IMR-90 (cell line): ENCODE results near the gene UBR4. TPM values are rescaled to one million over a fixed set of nuclear protein-coding genes. Genes with fewer than 3 reads are reported as not detected.

Experiments used
- ATAC-seq: fragments of 200-7000 bp; cut with Tn5 transposase; 2 replicates; pipeline ENCODE4 v1.9.1; 2020; ENCODE audit warnings: low read depth, mild to moderate bottlenecking, moderate library complexity
- BruUV-seq: library from RNA; stranded (reverse); fragments of 400-500 nt; replicated peaks from 2 replicates; lab custom pipeline; 2021; lab: Mats Ljungman, UMichigan
- CTCF ChIA-PET: fragments of 300-600 bp; formaldehyde crosslinking; extraction: SDS; loops from one replicate; lab custom pipeline; 2021; ENCODE audit warnings: antibody characterized with exemption; lab: Yijun Ruan, JAX
- POLR2A ChIA-PET: fragments of 300-600 bp; sonication (Branson Sonifier 250); formaldehyde crosslinking; loops from one replicate; lab custom pipeline; 2022; ENCODE audit warnings: antibody characterized with exemption; ENCODE audit not compliant: unreplicated experiment; lab: Charles Lee
- DNase-seq: peaks from one replicate; pipeline ENCODE4 v3.0.0; 2013
- H2AFZ ChIP-seq: replicated peaks from 2 replicates; pipeline ENCODE3; 2013; ENCODE audit warnings: low read length, mild to moderate bottlenecking; ENCODE audit not compliant: poor library complexity
- H2AK5ac ChIP-seq: 2 replicates; pipeline ENCODE4 v1.6.1; 2013; ENCODE audit warnings: low read depth, low read length, inconsistent platforms
- H2AK9ac ChIP-seq: replicated peaks from 2 replicates; pipeline ENCODE3; 2013; ENCODE audit warnings: mild to moderate bottlenecking, low read depth, low read length, moderate library complexity; ENCODE audit not compliant: poor library complexity
- H2BK120ac ChIP-seq: 2 replicates; pipeline ENCODE4 v1.6.1; 2013; ENCODE audit warnings: low read depth, low read length, inconsistent platforms
- H2BK15ac ChIP-seq: 3 replicates; pipeline ENCODE4 v1.6.1; 2013; ENCODE audit warnings: low read depth, low read length, inconsistent platforms
- H2BK20ac ChIP-seq: 2 replicates; pipeline ENCODE4 v1.6.1; 2013; ENCODE audit warnings: low read depth, mild to moderate bottlenecking, inconsistent platforms, low read length, moderate library complexity
- H2BK5ac ChIP-seq: 2 replicates; pipeline ENCODE4 v1.6.1; 2013; ENCODE audit warnings: mild to moderate bottlenecking, low read depth, low read length, inconsistent platforms; ENCODE audit not compliant: poor library complexity, severe bottlenecking
- H3K14ac ChIP-seq: replicated peaks from 2 replicates; pipeline ENCODE4 v1.6.1; 2013; ENCODE audit warnings: low read depth, low read length, inconsistent platforms
- H3K18ac ChIP-seq: 2 replicates; pipeline ENCODE4 v1.6.1; 2013; ENCODE audit warnings: low read depth, low read length, control low read depth
- H3K23ac ChIP-seq: 2 replicates; pipeline ENCODE4 v1.6.1; 2013; ENCODE audit warnings: low read depth, low read length, inconsistent platforms
- H3K27ac ChIP-seq: 2 replicates; pipeline ENCODE4 v1.5.1; 2013; ENCODE audit warnings: mild to moderate bottlenecking, control low read depth, low read length; ENCODE audit not compliant: insufficient read depth
- H3K27me3 ChIP-seq: 2 replicates; pipeline ENCODE4 v1.6.1; 2013; ENCODE audit warnings: low read length; ENCODE audit not compliant: control insufficient read depth, insufficient read depth
- H3K36me3 ChIP-seq: 2 replicates; pipeline ENCODE4 v1.6.1; 2013; ENCODE audit warnings: low read length, mixed read lengths; ENCODE audit not compliant: control insufficient read depth, insufficient read depth
- H3K4ac ChIP-seq: 2 replicates; pipeline ENCODE4 v1.6.1; 2013; ENCODE audit warnings: low read depth, low read length, inconsistent platforms
- H3K4me1 ChIP-seq: 2 replicates; pipeline ENCODE4 v1.6.1; 2013; ENCODE audit warnings: low read length, mixed read lengths; ENCODE audit not compliant: control insufficient read depth, insufficient read depth
- H3K4me2 ChIP-seq: 2 replicates; pipeline ENCODE4 v1.6.1; 2013; ENCODE audit warnings: low read depth, mild to moderate bottlenecking, control low read depth, low read length, moderate library complexity
- H3K4me3 ChIP-seq: 2 replicates; pipeline ENCODE4 v1.5.1; 2013; ENCODE audit warnings: low read depth, mild to moderate bottlenecking, control low read depth, low read length, moderate library complexity; ENCODE audit not compliant: insufficient read depth
- H3K56ac ChIP-seq: 2 replicates; pipeline ENCODE4 v1.6.1; 2013; ENCODE audit warnings: low read length, inconsistent platforms; ENCODE audit not compliant: insufficient read depth; ENCODE audit errors: extremely low read depth
- H3K79me1 ChIP-seq, 2 experiments: 2 replicates each; pipeline ENCODE4 v1.6.1; 2013; ENCODE audit warnings: low read length in 2 of 2, inconsistent platforms in 1 of 2, low read depth in 1 of 2
- H3K9ac ChIP-seq: 2 replicates; pipeline ENCODE4 v1.6.1; 2013; ENCODE audit warnings: low read depth, low read length, control low read depth
- H3K9me1 ChIP-seq: 2 replicates; pipeline ENCODE4 v1.6.1; 2013; ENCODE audit warnings: low read length, inconsistent platforms; ENCODE audit not compliant: insufficient read depth
- H3K9me3 ChIP-seq: 2 replicates; pipeline ENCODE4 v1.6.1; 2013; ENCODE audit warnings: low read length; ENCODE audit not compliant: control insufficient read depth, insufficient read depth
- H4K20me1 ChIP-seq: 2 replicates; pipeline ENCODE4 v1.6.1; 2013; ENCODE audit warnings: low read length, inconsistent platforms; ENCODE audit not compliant: insufficient read depth
- H4K5ac ChIP-seq: 2 replicates; pipeline ENCODE4 v1.6.1; 2013; ENCODE audit warnings: mild to moderate bottlenecking, low read depth, low read length, control low read depth
- H4K8ac ChIP-seq, 2 experiments: 2 replicates each; pipeline ENCODE4 v1.6.1; 2013; ENCODE audit warnings: low read depth in 2 of 2, low read length in 2 of 2, control low read depth in 1 of 2, inconsistent platforms in 1 of 2
- H4K91ac ChIP-seq: 2 replicates; pipeline ENCODE4 v1.6.1; 2013; ENCODE audit warnings: low read depth, low read length, inconsistent platforms; ENCODE audit not compliant: insufficient read depth
- MAZ ChIP-seq: IDR thresholded peaks from 2 replicates; pipeline ENCODE4 v1.6.1; 2012; ENCODE audit warnings: low read depth, mild to moderate bottlenecking, low read length, improper control_type of control experiment, moderate library complexity, borderline replicate concordance
- MXI1 ChIP-seq: IDR thresholded peaks from 2 replicates; pipeline ENCODE4 v1.6.1; 2012; ENCODE audit warnings: low read depth, mild to moderate bottlenecking, low read length, moderate library complexity, borderline replicate concordance
- RAD21 ChIP-seq: IDR thresholded peaks from 2 replicates; pipeline ENCODE4 v1.6.1; 2012; ENCODE audit warnings: low read length, improper control_type of control experiment
- SMC3 ChIP-seq: fragments of 150-350 bp; IDR thresholded peaks from 2 replicates; pipeline ENCODE4 v1.6.1; 2016; ENCODE audit warnings: low read depth, mild to moderate bottlenecking, antibody characterized with exemption, low read length, moderate library complexity
- WGBS, 2 experiments: methylation state at CpG; one replicate each; pipeline versions ENCODE4 v1.1.5 to v1.1.7; 2013; ENCODE audit warnings: missing lambda C conversion rate in 2 of 2; ENCODE audit not compliant: insufficient read length in 1 of 2; ENCODE audit errors: extremely low coverage in 2 of 2; 5-methylcytosine and 5-hydroxymethylcytosine counted together
- dilution Hi-C: fragments of 300-500 bp; cut with HindIII; formaldehyde crosslinking; loops from one replicate; pipeline ENCODE4 v1.14.3; 2018; ENCODE audit warnings: low sequenced_read_pairs; ENCODE audit not compliant: unreplicated experiment
- in situ Hi-C: fragments of 300-500 bp; cut with MboI; formaldehyde crosslinking; loops from 3 replicates; pipeline ENCODE4 v1.14.3; 2019; ENCODE audit warnings: low sequenced_read_pairs, inconsistent platforms, mixed read lengths
- intact Hi-C: fragments of 100-400 bp; cut with micrococcal nuclease; formaldehyde crosslinking; loops from 2 replicates; pipeline ENCODE4 v1.10.0; 2022
- polyA plus RNA-seq, 3 experiments: library from polyadenylated mRNA; depleted of rRNA; stranded (reverse); fragments of >200 nt; gene quantifications; 2 replicates each; pipeline ENCODE4 v1.2.3, GENCODE V29; 2012; ENCODE audit warnings: low replicate concordance in 1 of 3
- total RNA-seq: library from RNA; depleted of rRNA; stranded (reverse); fragments of >200 nt; gene quantifications from 2 replicates; pipeline ENCODE4 v1.2.3, GENCODE V29; 2012
- TF ChIP-seq, protein P1 (sequence below): conservative IDR thresholded peaks from 2 replicates; pipeline ENCODE4 v1.5.1; 2012; ENCODE audit warnings: mild to moderate bottlenecking, low read depth, low read length, improper control_type of control experiment

The UBR4 gene
- total and polyA plus RNA-seq, 2 of the 4 experiments (the other 2 are of a cell fraction): 87.8 to 121 TPM

DNA sequence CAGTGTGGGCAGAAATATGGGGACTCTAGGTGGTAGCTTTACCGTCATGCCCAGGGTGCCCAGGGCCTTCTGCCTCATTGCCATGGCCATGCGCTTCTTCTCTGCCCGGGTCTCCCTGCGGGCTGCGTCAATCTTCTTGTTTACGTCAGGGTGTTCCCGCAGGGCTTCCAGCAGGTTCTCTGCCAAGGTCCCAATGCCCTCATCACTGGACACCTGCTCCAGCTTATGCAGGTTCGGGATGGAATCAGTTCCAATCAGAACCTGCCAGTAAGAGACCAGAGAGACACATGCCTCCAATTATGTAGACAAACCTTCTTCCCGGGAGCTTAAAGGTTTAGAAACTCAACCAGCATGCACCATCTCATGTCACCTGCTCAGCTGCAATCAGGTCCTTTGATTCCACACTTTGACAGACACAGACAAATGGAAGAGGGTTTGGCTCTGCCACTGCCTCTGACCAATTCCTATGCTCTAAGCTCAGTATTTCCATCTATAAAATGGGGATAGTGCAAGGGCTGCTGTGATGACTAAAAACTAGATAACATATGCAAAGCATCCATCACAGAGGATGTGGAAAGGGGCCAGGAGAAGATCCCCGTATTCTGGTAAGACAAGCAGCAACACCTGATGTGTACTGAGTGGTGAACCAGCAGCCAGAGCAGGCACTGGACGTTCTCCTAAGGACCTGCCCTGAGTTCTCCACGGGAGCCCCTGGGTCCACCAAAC, 121.2 kb downstream of the UBR4 start (continued):
- no peak for TF ChIP-seq MXI1

DNA sequence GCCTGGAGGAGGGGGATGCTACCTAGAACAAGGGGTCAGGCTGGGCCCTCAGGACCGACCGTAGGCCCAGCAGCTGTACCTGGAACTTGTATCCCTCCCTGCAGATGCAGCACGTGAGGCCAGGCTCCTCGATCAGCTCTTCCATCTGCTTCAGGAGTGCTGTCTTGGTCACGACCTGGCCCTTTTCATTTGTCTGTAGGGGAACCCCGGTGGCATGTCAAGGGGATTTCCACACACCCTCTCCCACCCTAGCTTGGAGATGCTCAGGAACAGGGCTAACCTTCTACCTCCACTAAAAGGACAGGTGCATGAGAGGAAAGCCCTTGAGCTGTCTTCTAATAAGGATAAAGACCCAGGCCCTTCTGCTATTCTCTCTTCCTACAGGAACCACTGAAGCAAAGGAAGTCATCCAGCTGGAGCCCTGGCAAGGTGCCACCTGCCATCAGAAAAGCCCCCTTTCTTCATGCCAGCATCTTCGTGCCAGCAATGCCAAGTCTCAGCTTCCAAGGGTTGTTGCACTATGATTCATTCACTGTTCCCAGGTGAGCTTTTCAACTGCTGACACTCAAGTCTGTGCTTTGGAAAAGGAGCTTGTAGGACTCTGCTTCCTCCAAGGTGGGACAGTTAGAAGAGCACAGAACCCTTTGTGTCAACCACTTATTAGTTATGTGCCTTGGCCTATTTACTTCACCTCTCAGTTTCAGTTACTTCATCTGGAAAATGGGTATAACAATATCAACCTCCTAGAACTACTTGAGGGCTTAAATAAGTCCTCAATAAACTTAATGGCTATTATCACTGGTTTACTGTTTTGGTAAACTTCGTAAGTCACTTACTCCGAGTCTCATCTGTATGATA, 122.1 kb downstream of the UBR4 start:
- H2AK9ac ChIP-seq: no peak overlapping the region
- no TSS peak for BruUV-seq
- intact Hi-C loops: no loop called here
- ATAC-seq (no peak), DNase-seq (peak; percentile 14)
- H3K9me1 ChIP-seq: peaks cover 3% of the 10 kb centered on the region
- no peak overlapping the region for H4K91ac ChIP-seq
- POLR2A ChIA-PET: no interaction called here
- H3K14ac ChIP-seq: no peak overlapping the region
- H3K27ac ChIP-seq: peak overlapping the region; percentile 35; the same call in 1 of the 2 replicates
- H3K4me3 ChIP-seq: no peak overlapping the region
- no peaks in the 10 kb centered on the region for H3K9me3 ChIP-seq
- H2BK20ac ChIP-seq: no peak overlapping the region
- CTCF ChIA-PET: interaction anchor here (1.0 to 3.5 kb wide), 4 partner anchors 166 to 204 kb away, joined by 4 to 16 read pairs (median 5); no protein-coding TSS in a partner anchor
- peaks cover 77% of the 10 kb centered on the region for H3K36me3 ChIP-seq
- no peak overlapping the region for H2AFZ ChIP-seq
- peaks cover 36 to 56% of the 10 kb centered on the region in 2 experiments for H3K79me1 ChIP-seq
- WGBS, 2 experiments: 96% methylated on average over 4 of the region's 9 CpGs; no CpG with 5 or more reads in 1 of the 2 experiments
- H2BK5ac ChIP-seq: no peak overlapping the region
- H3K4me2 ChIP-seq: no peak overlapping the region
- no peak overlapping the region for H3K23ac ChIP-seq
- H3K56ac ChIP-seq: no peak overlapping the region
- peaks cover 33% of the 10 kb centered on the region for H3K4me1 ChIP-seq
- no peak overlapping the region for H2BK120ac ChIP-seq
- no peak overlapping the region for H3K4ac ChIP-seq
- no peak overlapping the region for H2BK15ac ChIP-seq
- H3K9ac ChIP-seq: no peak overlapping the region
- no peak overlapping the region; a peak in 1 of 4 replicates for H4K8ac ChIP-seq
- dilution Hi-C loops: no loop called here
- H4K5ac ChIP-seq: no peak overlapping the region
- H3K18ac ChIP-seq: no peak overlapping the region
- TF ChIP-seq MAZ (no peak), RAD21 (no peak), SMC3 (no peak)
- TF ChIP-seq, protein P1, sequence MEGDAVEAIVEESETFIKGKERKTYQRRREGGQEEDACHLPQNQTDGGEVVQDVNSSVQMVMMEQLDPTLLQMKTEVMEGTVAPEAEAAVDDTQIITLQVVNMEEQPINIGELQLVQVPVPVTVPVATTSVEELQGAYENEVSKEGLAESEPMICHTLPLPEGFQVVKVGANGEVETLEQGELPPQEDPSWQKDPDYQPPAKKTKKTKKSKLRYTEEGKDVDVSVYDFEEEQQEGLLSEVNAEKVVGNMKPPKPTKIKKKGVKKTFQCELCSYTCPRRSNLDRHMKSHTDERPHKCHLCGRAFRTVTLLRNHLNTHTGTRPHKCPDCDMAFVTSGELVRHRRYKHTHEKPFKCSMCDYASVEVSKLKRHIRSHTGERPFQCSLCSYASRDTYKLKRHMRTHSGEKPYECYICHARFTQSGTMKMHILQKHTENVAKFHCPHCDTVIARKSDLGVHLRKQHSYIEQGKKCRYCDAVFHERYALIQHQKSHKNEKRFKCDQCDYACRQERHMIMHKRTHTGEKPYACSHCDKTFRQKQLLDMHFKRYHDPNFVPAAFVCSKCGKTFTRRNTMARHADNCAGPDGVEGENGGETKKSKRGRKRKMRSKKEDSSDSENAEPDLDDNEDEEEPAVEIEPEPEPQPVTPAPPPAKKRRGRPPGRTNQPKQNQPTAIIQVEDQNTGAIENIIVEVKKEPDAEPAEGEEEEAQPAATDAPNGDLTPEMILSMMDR: no peak
- in situ Hi-C loops: no loop called here
- H4K20me1 ChIP-seq: peaks cover 32% of the 10 kb centered on the region
- no peaks in the 10 kb centered on the region for H3K27me3 ChIP-seq
- no peak overlapping the region for H2AK5ac ChIP-seq
